Measurements from ENCODE around the gene HELLS. TPM values are rescaled to one million over a fixed set of nuclear protein-coding genes. Genes with fewer than 3 reads are reported as not detected.
"Not testable (repeated sequence)": the region's sequence is repeated elsewhere in the genome, so short reads cannot be mapped to it uniquely, and the experiment has no call there.

Gene HELLS
- total RNA-seq, 2 donors from 2014 or later: 3.5 to 4.9 TPM

- no peaks in the 10 kb centered on the region for H3K27me3 ChIP-seq (replicated peaks; ENCODE audit: insufficient read depth)
- no peak overlapping the region for H3K4me3 ChIP-seq
- H3K4me1 ChIP-seq (ENCODE audit: control insufficient read depth in 1 of 2, low read depth in 2 of 2): peaks cover 7 to 9% of the 10 kb centered on the region in 2 donors
- ATAC-seq (ENCODE audit: insufficient number of reproducible peaks, low FRiP score, low read depth) (no peak), DNase-seq (ENCODE audit: low spot score) (no peak)
- TF ChIP-seq CTCF (IDR thresholded peaks at IDR 0.05): no peak
- no peak overlapping the region for H3K27ac ChIP-seq
- H3K36me3 ChIP-seq: no peaks in the 10 kb centered on the region
- no peaks in the 10 kb centered on the region for H3K9me3 ChIP-seq
Measured at GRCh38 chr10:94546901-94547185, 1.3 kb downstream of the HELLS start.

GRCh38 chr10:94549221-94549620 is 3.6 kb downstream of the HELLS start:
- Histone ChIP-seq H3K27me3 (replicated peaks; ENCODE audit: insufficient read depth) (no peaks in the 10 kb centered on the region), H3K9me3 (no peaks in the 10 kb centered on the region), H3K4me1 (ENCODE audit: control insufficient read depth in 1 of 2, low read depth in 2 of 2) (peaks cover 6 to 9% of the 10 kb centered on the region in 2 donors), H3K27ac (no peak overlapping the region), H3K4me3 (no peak overlapping the region), H3K36me3 (no peaks in the 10 kb centered on the region)
- TF ChIP-seq CTCF (IDR thresholded peaks at IDR 0.05): no peak
- no peak for ATAC-seq (ENCODE audit: insufficient number of reproducible peaks, low FRiP score, low read depth)
- DNase-seq (ENCODE audit: low spot score): no peak

GRCh38 chr10:94567714-94568307 is 22.2 kb downstream of the HELLS start:
- DNase-seq (ENCODE audit: low spot score); H3K9me3 ChIP-seq; H3K27ac ChIP-seq; H3K4me3 ChIP-seq; H3K27me3 ChIP-seq (replicated peaks; ENCODE audit: insufficient read depth); H3K36me3 ChIP-seq; H3K4me1 ChIP-seq (ENCODE audit: control insufficient read depth in 1 of 2, low read depth in 2 of 2); ATAC-seq (ENCODE audit: insufficient number of reproducible peaks, low FRiP score, low read depth): not testable (repeated sequence)

GRCh38 chr10:94571081-94571480 is 25.5 kb downstream of the HELLS start:
- Histone ChIP-seq H3K27ac (no peak overlapping the region), H3K27me3 (replicated peaks; ENCODE audit: insufficient read depth) (no peaks in the 10 kb centered on the region), H3K4me3 (no peak overlapping the region), H3K9me3 (no peaks in the 10 kb centered on the region), H3K36me3 (no peaks in the 10 kb centered on the region), H3K4me1 (ENCODE audit: control insufficient read depth in 1 of 2, low read depth in 2 of 2) (no peaks in the 10 kb centered on the region)
- no peak for DNase-seq (ENCODE audit: low spot score)
- TF ChIP-seq CTCF (IDR thresholded peaks at IDR 0.05): no peak
- no peak for ATAC-seq (ENCODE audit: insufficient number of reproducible peaks, low FRiP score, low read depth)

- H3K9me3 ChIP-seq: no peaks in the 10 kb centered on the region
- no peak overlapping the region for H3K27ac ChIP-seq
- ATAC-seq (ENCODE audit: insufficient number of reproducible peaks, low FRiP score, low read depth) (no peak), DNase-seq (ENCODE audit: low spot score) (no peak)
- no peak overlapping the region for H3K4me3 ChIP-seq
- H3K36me3 ChIP-seq: no peaks in the 10 kb centered on the region
- H3K27me3 ChIP-seq (replicated peaks; ENCODE audit: insufficient read depth): no peaks in the 10 kb centered on the region
- no peaks in the 10 kb centered on the region for H3K4me1 ChIP-seq (ENCODE audit: control insufficient read depth in 1 of 2, low read depth in 2 of 2)
- TF ChIP-seq CTCF (IDR thresholded peaks at IDR 0.05): no peak
Measured at GRCh38 chr10:94571528-94571927, 25.9 kb downstream of the HELLS start.

GRCh38 chr10:94578790-94579189 is 33.2 kb downstream of the HELLS start:
- H3K4me3 ChIP-seq: no peak overlapping the region
- DNase-seq (ENCODE audit: low spot score) (no peak), ATAC-seq (ENCODE audit: insufficient number of reproducible peaks, low FRiP score, low read depth) (no peak)
- no peaks in the 10 kb centered on the region for H3K27me3 ChIP-seq (replicated peaks; ENCODE audit: insufficient read depth)
- H3K27ac ChIP-seq: no peak overlapping the region
- H3K4me1 ChIP-seq (ENCODE audit: control insufficient read depth in 1 of 2, low read depth in 2 of 2): no peaks in the 10 kb centered on the region
- no peaks in the 10 kb centered on the region for H3K36me3 ChIP-seq
- H3K9me3 ChIP-seq: no peaks in the 10 kb centered on the region
- TF ChIP-seq CTCF (IDR thresholded peaks at IDR 0.05): no peak
